Stimulated activated CD8-positive, alpha-beta memory T cell treated with anti-CD3 and anti-CD28 coated beads, Interleukin-4, amount 100 ng/mL, for 4 hours (primary cell): ENCODE data around the gene IL1B.
"Not testable (repeated sequence)": the region's sequence is repeated elsewhere in the genome, so short reads cannot be mapped to it uniquely, and the experiment has no call there.

ENCODE experiments used
- DNase-seq, 2 donors: peaks; one replicate each; pipeline ENCODE4 v3.0.0-alpha.2; 2020; ENCODE audit warnings: low read depth in 2 of 2, low spot score in 1 of 2

The IL1B gene

GRCh38 chr2:112850588-112850987 is 14.0 kb upstream of the IL1B start:
- DNase-seq, result no peak

- no peak for DNase-seq
Observed at GRCh38 chr2:112849956-112850355, 13.4 kb upstream of the IL1B start.

- no peak for DNase-seq
Observed at GRCh38 chr2:112848833-112849232, 12.3 kb upstream of the IL1B start.

- no peak for DNase-seq
Observed at GRCh38 chr2:112846031-112846430, 9.5 kb upstream of the IL1B start.

GRCh38 chr2:112843836-112844235 is 7.3 kb upstream of the IL1B start:
- DNase-seq, result no peak

GRCh38 chr2:112843288-112843687 is 6.7 kb upstream of the IL1B start:
- DNase-seq, result no peak

GRCh38 chr2:112841295-112842044 is 4.9 kb upstream of the IL1B start:
- no peak for DNase-seq

- DNase-seq, result no peak
Observed at GRCh38 chr2:112840068-112840445, 3.5 kb upstream of the IL1B start.

GRCh38 chr2:112839407-112840067 is 3.0 kb upstream of the IL1B start:
- no peak for DNase-seq

GRCh38 chr2:112836163-112836560 is 417 bp downstream of the IL1B start:
- no peak for DNase-seq

- no peak for DNase-seq
Observed at GRCh38 chr2:112835536-112836162, 930 bp downstream of the IL1B start.

- no peak for DNase-seq
Observed at GRCh38 chr2:112835061-112835501, 1.5 kb downstream of the IL1B start.

GRCh38 chr2:112834396-112835037 is 2.1 kb downstream of the IL1B start:
- no peak for DNase-seq

GRCh38 chr2:112833976-112834375 is 2.6 kb downstream of the IL1B start:
- DNase-seq, result no peak

GRCh38 chr2:112833639-112833931 is 3.0 kb downstream of the IL1B start:
- not testable (repeated sequence) for DNase-seq

- DNase-seq, result no peak
Observed at GRCh38 chr2:112832841-112833638, 3.5 kb downstream of the IL1B start.

- DNase-seq, result no peak
Observed at GRCh38 chr2:112831946-112832840, 4.4 kb downstream of the IL1B start.

GRCh38 chr2:112831513-112831845 is 5.1 kb downstream of the IL1B start:
- DNase-seq, result no peak

GRCh38 chr2:112830682-112831512 is 5.7 kb downstream of the IL1B start:
- no peak for DNase-seq
